ENCODE data around the gene IFNA10.
"Not testable (repeated sequence)": the region's sequence is repeated elsewhere in the genome, so short reads cannot be mapped to it uniquely, and the experiment has no call there.

Gene IFNA10

DNA sequence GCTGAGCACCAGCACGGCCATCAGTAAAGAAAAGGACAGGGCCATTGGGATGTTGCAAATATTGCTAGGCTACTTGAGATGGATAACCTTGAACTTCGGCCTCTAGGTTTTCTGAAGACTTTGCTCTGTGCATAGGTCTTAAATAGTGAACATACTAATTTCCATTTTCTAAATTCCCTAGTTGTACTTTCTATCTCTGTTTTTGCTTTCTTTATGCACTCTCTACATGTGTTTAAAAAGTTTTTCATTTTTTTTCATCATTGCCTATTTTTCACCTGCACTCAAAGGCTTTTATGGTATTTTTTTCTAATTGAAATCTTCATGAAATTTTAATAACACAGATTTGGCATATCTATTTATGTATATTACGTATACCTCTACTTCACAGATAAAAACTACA is 19.5 kb downstream of the IFNA10 start, which contains the start of gene IFNA4:
Gene IFNA4 (minus strand): TSS at position 101 of the 400 bp plus-strand sequence. CDS start 56 bp downstream, at position 45.
- not testable (repeated sequence) for DNase-seq

DNA sequence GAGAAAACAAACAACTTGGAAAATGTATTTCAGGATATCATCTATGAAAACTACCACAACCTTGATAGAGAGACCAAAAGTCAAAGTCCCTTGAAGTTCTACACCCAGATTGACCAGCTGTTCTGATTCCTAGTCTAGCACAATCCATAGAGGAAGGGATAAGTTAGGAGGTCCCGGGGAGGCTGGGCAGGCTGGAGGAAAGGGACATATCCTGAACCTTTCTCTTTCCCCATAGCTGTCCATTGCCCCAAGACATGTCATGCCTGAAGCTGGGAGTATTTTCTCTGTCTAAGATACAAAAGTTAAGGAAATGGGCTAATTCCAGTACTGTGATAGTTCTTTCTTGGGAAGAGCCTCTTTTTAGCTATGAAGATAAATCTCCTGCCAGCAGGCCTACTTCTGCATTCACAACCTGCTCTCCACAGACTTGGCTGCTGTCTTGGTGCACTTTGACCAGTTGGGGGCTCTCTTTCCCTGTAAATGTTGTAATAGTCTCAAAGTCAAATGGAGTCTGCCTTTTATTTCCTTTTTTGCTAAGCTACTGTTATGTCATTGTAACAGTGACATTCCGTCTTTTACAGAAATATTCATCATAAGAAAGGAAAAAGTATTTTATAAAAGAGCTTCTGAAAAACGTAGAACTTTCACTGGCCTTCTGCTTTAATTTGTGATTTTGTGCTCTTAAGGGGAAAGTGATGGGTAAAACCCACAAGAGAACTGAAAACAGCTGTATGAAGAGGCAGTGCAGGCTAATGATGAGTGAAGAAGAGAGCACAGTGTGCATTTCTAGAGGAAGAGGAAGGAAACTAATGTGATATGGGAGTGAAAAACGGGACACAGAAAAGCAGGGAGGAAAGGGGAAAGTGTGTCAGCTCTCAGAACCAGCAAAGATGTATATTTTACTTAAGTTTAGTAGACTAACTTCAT is 23.9 kb downstream of the IFNA10 start:
- not testable (repeated sequence) for DNase-seq

DNA sequence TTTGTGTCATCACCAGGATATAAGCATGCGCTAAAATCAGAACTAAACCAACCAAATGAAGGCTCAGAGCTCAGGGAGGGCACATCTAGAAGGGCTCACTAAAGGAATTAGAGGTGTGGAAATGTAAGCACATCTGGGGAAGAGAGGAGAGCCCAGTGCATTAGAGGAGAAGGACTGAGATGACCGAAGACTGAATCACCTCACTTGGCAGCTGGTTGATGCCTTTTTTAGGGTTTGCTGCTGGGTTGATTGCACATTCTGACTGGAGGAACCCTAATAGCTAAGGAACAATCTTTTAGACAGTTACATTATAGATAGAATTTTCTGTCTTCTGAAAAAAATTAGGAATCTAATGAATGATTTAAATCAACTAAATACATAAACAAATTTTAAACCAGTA is 32.3 kb downstream of the IFNA10 start:
- no peak for DNase-seq

DNA sequence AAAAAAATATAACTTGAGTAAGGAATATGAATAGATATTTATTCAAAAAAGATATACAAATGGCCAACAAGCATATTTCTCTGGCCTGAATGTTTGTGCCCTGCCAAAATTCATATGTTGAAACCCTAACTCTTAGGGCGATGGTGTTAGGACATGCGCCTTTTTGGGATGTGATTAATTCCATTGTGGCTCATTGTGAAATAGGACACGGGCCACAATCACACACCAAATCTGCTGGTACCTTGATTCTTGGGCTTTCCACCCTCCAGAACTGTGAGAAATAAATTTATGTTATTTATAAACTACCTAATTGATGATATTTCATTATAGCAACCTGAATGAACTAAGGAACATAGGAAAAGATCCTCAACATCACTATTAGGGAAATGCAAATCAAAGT is 34.8 kb downstream of the IFNA10 start:
- no peak for DNase-seq

DNA sequence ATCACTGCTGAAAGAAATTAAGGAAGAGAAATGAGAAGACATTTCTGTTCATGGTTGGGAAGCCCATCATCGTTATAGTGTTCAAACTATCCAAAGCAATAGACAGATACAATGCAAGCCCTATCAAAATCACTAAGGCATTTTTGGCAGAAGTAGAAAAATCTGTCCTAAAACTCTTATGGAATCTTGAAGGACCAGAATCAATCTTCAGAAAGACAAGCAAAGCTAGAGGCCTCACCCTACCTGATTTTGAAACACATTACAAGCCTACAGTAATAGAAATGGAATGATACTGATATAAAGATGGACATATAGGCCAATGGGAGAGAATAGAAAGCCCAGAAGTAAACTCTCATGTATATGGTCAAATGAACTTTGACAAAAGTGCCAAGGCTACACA is 35.6 kb downstream of the IFNA10 start:
- no peak for DNase-seq

DNA sequence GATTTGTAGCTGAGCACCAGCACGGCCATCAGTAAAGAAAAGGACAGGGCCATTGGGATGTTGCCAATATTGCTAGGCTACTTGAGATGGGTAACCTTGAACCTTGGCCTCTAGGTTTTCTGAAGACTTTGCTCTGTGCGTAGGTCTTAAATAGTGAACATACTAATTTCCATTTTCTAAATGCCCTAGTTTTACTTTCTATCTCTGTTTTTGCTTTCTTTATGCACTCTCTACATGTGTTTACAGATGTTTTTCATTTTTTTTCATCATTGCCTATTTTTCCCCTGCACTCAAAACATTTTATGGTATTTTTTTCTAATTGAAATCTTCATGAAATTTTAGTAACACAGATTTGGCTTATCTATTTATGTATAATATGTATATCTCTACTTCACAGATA is 40.4 kb downstream of the IFNA10 start, which contains the start of gene IFNA21:
Gene IFNA21 (minus strand): TSS at position 101 of the 400 bp plus-strand sequence. CDS start 48 bp downstream, at position 53.
- not testable (repeated sequence) for DNase-seq

DNA sequence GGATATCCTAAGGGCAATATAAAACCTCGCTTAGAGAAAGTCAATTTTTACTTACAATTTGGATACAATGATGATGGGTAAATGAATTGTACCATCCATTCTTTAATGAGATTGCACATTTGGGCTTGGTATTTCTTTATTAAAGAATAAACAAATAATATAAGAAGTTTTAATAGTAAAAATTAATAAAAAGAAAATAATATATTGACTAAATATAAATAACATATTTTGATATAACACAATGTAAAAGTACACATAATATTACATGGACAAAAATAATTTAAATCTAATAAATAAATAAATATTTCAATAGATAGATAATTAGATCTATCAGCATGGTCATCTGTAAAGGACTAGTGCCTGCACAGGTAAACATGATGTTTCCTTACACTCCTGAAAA is 41.4 kb downstream of the IFNA10 start:
- DNase-seq = no peak

DNA sequence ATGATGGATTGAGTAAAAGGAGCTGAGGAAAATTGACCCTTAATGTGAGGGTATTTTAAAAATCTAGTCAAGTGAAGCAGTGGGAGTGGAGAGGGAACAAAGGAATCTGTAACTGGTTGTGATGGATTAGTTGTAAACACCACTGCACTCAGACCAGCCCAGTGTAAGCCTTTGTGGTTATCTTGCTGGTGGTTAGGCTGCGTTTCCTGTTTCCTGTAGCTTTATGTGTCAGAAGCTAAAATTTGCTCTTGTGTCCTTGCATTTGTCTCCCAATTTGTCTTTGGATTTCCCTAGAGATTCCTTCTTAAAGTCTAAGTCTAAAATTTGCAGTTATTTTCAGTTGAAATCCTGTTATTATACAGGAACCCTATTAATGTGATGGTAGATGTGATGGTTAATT is 46.8 kb downstream of the IFNA10 start:
- DNase-seq = no peak

Measured in NCI-H187 (cell line).